ENCODE measurements around the gene FLT3LG.
"Not testable (repeated sequence)": the region's sequence is repeated elsewhere in the genome, so short reads cannot be mapped to it uniquely, and the experiment has no call there.

FLT3LG gene

GRCh38 chr19:49441210-49441959 lies 32.6 kb upstream of the FLT3LG start, which contains the start of gene SLC17A7:
TSS of gene SLC17A7 (minus strand) at chr19:49441527. CDS start at chr19:49441379, 148 bp downstream.
- peak within 1 kb of the TSS; percentile 27; the same call in 1 of the 2 replicates for H3K4me3 ChIP-seq (ENCODE audit: low read depth, low read length)
- TF ChIP-seq CTCF (IDR thresholded peaks at IDR 0.05; ENCODE audit: low read depth, low read length): no peak

- no peak overlapping the region for H3K4me3 ChIP-seq (ENCODE audit: low read depth, low read length)
- TF ChIP-seq CTCF (IDR thresholded peaks at IDR 0.05; ENCODE audit: low read depth, low read length): no peak
Measured at GRCh38 chr19:49441960-49442350, 32.1 kb upstream of the FLT3LG start.

- TF ChIP-seq CTCF (IDR thresholded peaks at IDR 0.05; ENCODE audit: low read depth, low read length): no peak
Measured at GRCh38 chr19:49442354-49442753, 31.7 kb upstream of the FLT3LG start.

GRCh38 chr19:49442771-49443365 lies 31.1 kb upstream of the FLT3LG start:
- no peak for TF ChIP-seq CTCF (IDR thresholded peaks at IDR 0.05; ENCODE audit: low read depth, low read length)
- peak overlapping the region; percentile 59 for H3K4me3 ChIP-seq (ENCODE audit: low read depth, low read length)

More at GRCh38 chr19:49442354-49442753, 31.7 kb upstream of the FLT3LG start:
- peak overlapping the region; percentile 27; the same call in 1 of the 2 replicates for H3K4me3 ChIP-seq (ENCODE audit: low read depth, low read length)

- TF ChIP-seq CTCF (IDR thresholded peaks at IDR 0.05; ENCODE audit: low read depth, low read length): no peak; the same call in none of the 2 replicates
- H3K4me3 ChIP-seq (ENCODE audit: low read depth, low read length): peak overlapping the region; percentile 59
Measured at GRCh38 chr19:49443366-49444099, 30.5 kb upstream of the FLT3LG start.

GRCh38 chr19:49444100-49444700 lies 29.8 kb upstream of the FLT3LG start:
- not testable (repeated sequence) for H3K4me3 ChIP-seq (ENCODE audit: low read depth, low read length)

GRCh38 chr19:49445997-49446396 lies 28.0 kb upstream of the FLT3LG start:
- no peak for TF ChIP-seq CTCF (IDR thresholded peaks at IDR 0.05; ENCODE audit: low read depth, low read length)
- H3K4me3 ChIP-seq (ENCODE audit: low read depth, low read length): no peak overlapping the region

Measured in WI38 (cell line).